Activated naive CD4-positive, alpha-beta T cell treated with anti-CD3 and anti-CD28 coated beads for 36 hours (primary cell): ENCODE measurements around the gene CAPN2. TPM values are rescaled to one million over a fixed set of nuclear protein-coding genes. Genes with fewer than 3 reads are reported as not detected.
"Not testable (repeated sequence)": the region's sequence is repeated elsewhere in the genome, so short reads cannot be mapped to it uniquely, and the experiment has no call there.

Experiments used
- CTCF ChIA-PET: fragments of 350-600 bp; sonication (Branson Sonifier 250); formaldehyde crosslinking; loops from one replicate; lab custom pipeline; 2021; ENCODE audit warnings: antibody characterized with exemption; lab: Charles Lee
- DNase-seq: peaks from one replicate; pipeline ENCODE4 v3.0.0-alpha.2; 2020
- H3K27ac Mint-ChIP-seq: one replicate; pipeline ENCODE4 v1.8.0; 2021; ENCODE audit warnings: mild to moderate bottlenecking, mixed read lengths
- H3K27me3 Mint-ChIP-seq: one replicate; pipeline ENCODE4 v1.8.0; 2021; ENCODE audit warnings: low read depth, mixed read lengths
- H3K36me3 Mint-ChIP-seq: one replicate; pipeline ENCODE4 v1.8.0; 2021; ENCODE audit warnings: low read depth, mixed read lengths
- H3K4me1 Mint-ChIP-seq: one replicate; pipeline ENCODE4 v1.8.0; 2021; ENCODE audit warnings: low read depth, mixed read lengths
- H3K4me3 Mint-ChIP-seq: one replicate; pipeline ENCODE4 v1.8.0; 2021; ENCODE audit warnings: mild to moderate bottlenecking, moderate library complexity, mixed read lengths
- H3K9me3 Mint-ChIP-seq: one replicate; pipeline ENCODE4 v1.8.0; 2021; ENCODE audit warnings: mixed read lengths
- intact Hi-C: fragments of 100-400 bp; cut with micrococcal nuclease; formaldehyde crosslinking; loops from one replicate; pipeline ENCODE4 v1.15.1; 2023
- total RNA-seq, 2 experiments: library from RNA; stranded (reverse); gene quantifications; one replicate each; pipeline ENCODE4 v1.2.3, GENCODE V29; 2021

CAPN2 gene
- total RNA-seq, 2 experiments from 2014 or later = 17.0 to 19.5 TPM

GRCh38 chr1:223733898-223734852, 21.8 kb downstream of the CAPN2 start:
- peaks cover 4% of the 10 kb centered on the region for H3K36me3 Mint-ChIP-seq
- H3K27me3 Mint-ChIP-seq = no peaks in the 10 kb centered on the region
- H3K4me1 Mint-ChIP-seq = peaks cover 7% of the 10 kb centered on the region
- intact Hi-C loops = no loop called here
- H3K4me3 Mint-ChIP-seq = no peak overlapping the region
- H3K27ac Mint-ChIP-seq = no peak overlapping the region
- DNase-seq = no peak
- CTCF ChIA-PET = interaction anchor here (3.1 kb wide), 1 partner anchor 16 kb away, joined by 8 read pairs; no protein-coding TSS in a partner anchor
- no peaks in the 10 kb centered on the region for H3K9me3 Mint-ChIP-seq

- H3K27me3 Mint-ChIP-seq, H3K4me1 Mint-ChIP-seq, intact Hi-C loops, H3K27ac Mint-ChIP-seq, H3K9me3 Mint-ChIP-seq, H3K4me3 Mint-ChIP-seq, H3K36me3 Mint-ChIP-seq, DNase-seq: not testable (repeated sequence)
- CTCF ChIA-PET = interaction anchor here (3.1 kb wide), 1 partner anchor 13 kb away, joined by 8 read pairs; no protein-coding TSS in a partner anchor
Observed at GRCh38 chr1:223736638-223737037, 24.3 kb downstream of the CAPN2 start.

- H3K9me3 Mint-ChIP-seq = no peaks in the 10 kb centered on the region
- no peaks in the 10 kb centered on the region for H3K27me3 Mint-ChIP-seq
- no peak for DNase-seq
- intact Hi-C loops = no loop called here
- no peaks in the 10 kb centered on the region for H3K36me3 Mint-ChIP-seq
- CTCF ChIA-PET = interaction anchor here (0.9 to 2.5 kb wide), 3 partner anchors 11 to 39 kb away, joined by 3 to 16 read pairs (median 3); no protein-coding TSS in a partner anchor
- H3K4me1 Mint-ChIP-seq = no peaks in the 10 kb centered on the region
- H3K4me3 Mint-ChIP-seq = no peak overlapping the region
- H3K27ac Mint-ChIP-seq = no peak overlapping the region
Observed at GRCh38 chr1:223737342-223737741, 25.0 kb downstream of the CAPN2 start.

GRCh38 chr1:223738465-223739365, 26.4 kb downstream of the CAPN2 start:
- no peak overlapping the region for H3K4me3 Mint-ChIP-seq
- H3K27me3 Mint-ChIP-seq = no peaks in the 10 kb centered on the region
- no peak overlapping the region for H3K27ac Mint-ChIP-seq
- no peak for DNase-seq
- no peaks in the 10 kb centered on the region for H3K36me3 Mint-ChIP-seq
- intact Hi-C loops = no loop called here
- CTCF ChIA-PET = interaction anchor here (0.6 to 2.5 kb wide), 6 partner anchors 10 to 103 kb away, joined by 3 to 16 read pairs (median 3); no protein-coding TSS in a partner anchor
- no peaks in the 10 kb centered on the region for H3K4me1 Mint-ChIP-seq
- H3K9me3 Mint-ChIP-seq = no peaks in the 10 kb centered on the region

GRCh38 chr1:223739366-223740037, 27.2 kb downstream of the CAPN2 start:
- no peaks in the 10 kb centered on the region for H3K27me3 Mint-ChIP-seq
- no peaks in the 10 kb centered on the region for H3K4me1 Mint-ChIP-seq
- no peaks in the 10 kb centered on the region for H3K36me3 Mint-ChIP-seq
- DNase-seq = no peak
- no peaks in the 10 kb centered on the region for H3K9me3 Mint-ChIP-seq
- no peak overlapping the region for H3K27ac Mint-ChIP-seq
- no peak overlapping the region for H3K4me3 Mint-ChIP-seq
- intact Hi-C loops = no loop called here
- CTCF ChIA-PET = interaction anchor here (1.3 to 2.5 kb wide), 3 partner anchors 9 to 28 kb away, joined by 3 to 16 read pairs (median 3); no protein-coding TSS in a partner anchor

GRCh38 chr1:223740038-223740736, 27.8 kb downstream of the CAPN2 start:
- intact Hi-C loops = not testable (repeated sequence)

GRCh38 chr1:223741861-223742260, 29.5 kb downstream of the CAPN2 start:
- Mint-ChIP-seq H3K4me1 (no peaks in the 10 kb centered on the region), H3K36me3 (no peaks in the 10 kb centered on the region), H3K27me3 (no peaks in the 10 kb centered on the region), H3K4me3 (no peak overlapping the region), H3K9me3 (no peaks in the 10 kb centered on the region), H3K27ac (no peak overlapping the region)
- CTCF ChIA-PET = interaction anchor here (0.5 to 1.2 kb wide), 2 partner anchors 24 to 48 kb away, joined by 3 to 6 read pairs; no protein-coding TSS in a partner anchor
- intact Hi-C loops = no loop called here
- DNase-seq = no peak

More at GRCh38 chr1:223740038-223740736, 27.8 kb downstream of the CAPN2 start:
- not testable (repeated sequence) for DNase-seq, H3K27me3 Mint-ChIP-seq, H3K4me1 Mint-ChIP-seq, H3K36me3 Mint-ChIP-seq, H3K27ac Mint-ChIP-seq, H3K4me3 Mint-ChIP-seq, H3K9me3 Mint-ChIP-seq
- CTCF ChIA-PET = interaction anchor here (1.3 to 2.5 kb wide), 2 partner anchors 8 to 28 kb away, joined by 3 to 16 read pairs; no protein-coding TSS in a partner anchor

- H3K9me3 Mint-ChIP-seq = no peaks in the 10 kb centered on the region
- no peak overlapping the region for H3K27ac Mint-ChIP-seq
- no peaks in the 10 kb centered on the region for H3K27me3 Mint-ChIP-seq
- no peaks in the 10 kb centered on the region for H3K4me1 Mint-ChIP-seq
- CTCF ChIA-PET = interaction anchor here (0.7 kb wide), 1 partner anchor 47 kb away, joined by 3 read pairs; no protein-coding TSS in a partner anchor
- no peak overlapping the region for H3K4me3 Mint-ChIP-seq
- H3K36me3 Mint-ChIP-seq = no peaks in the 10 kb centered on the region
- intact Hi-C loops = no loop called here
- DNase-seq = no peak
Observed at GRCh38 chr1:223742856-223743517, 30.6 kb downstream of the CAPN2 start.

GRCh38 chr1:223745731-223746130, 33.4 kb downstream of the CAPN2 start:
- H3K9me3 Mint-ChIP-seq = no peaks in the 10 kb centered on the region
- CTCF ChIA-PET = interaction anchor here (1.3 to 2.7 kb wide), 2 partner anchors 27 to 47 kb away, joined by 5 to 8 read pairs; no protein-coding TSS in a partner anchor
- DNase-seq = no peak
- intact Hi-C loops = no loop called here
- no peak overlapping the region for H3K27ac Mint-ChIP-seq
- H3K36me3 Mint-ChIP-seq = no peaks in the 10 kb centered on the region
- H3K4me3 Mint-ChIP-seq = no peak overlapping the region
- no peaks in the 10 kb centered on the region for H3K27me3 Mint-ChIP-seq
- H3K4me1 Mint-ChIP-seq = peaks cover 3% of the 10 kb centered on the region

- no peak overlapping the region for H3K27ac Mint-ChIP-seq
- no peaks in the 10 kb centered on the region for H3K27me3 Mint-ChIP-seq
- H3K4me1 Mint-ChIP-seq = peaks cover 3% of the 10 kb centered on the region
- no peaks in the 10 kb centered on the region for H3K9me3 Mint-ChIP-seq
- intact Hi-C loops = loop anchor here (2.0 kb wide), 2 partner anchors 21 to 49 kb away; no protein-coding TSS in a partner anchor
- CTCF ChIA-PET = interaction anchor here (1.1 to 5.3 kb wide), 7 partner anchors 9 to 52 kb away, joined by 3 to 80 read pairs (median 16); partner anchors contain the start of gene CAPN2
- DNase-seq = no peak
- H3K36me3 Mint-ChIP-seq = peaks cover 1% of the 10 kb centered on the region
- no peak overlapping the region for H3K4me3 Mint-ChIP-seq
Observed at GRCh38 chr1:223747838-223748335, 35.5 kb downstream of the CAPN2 start.
